Body of pancreas (tissue), 4 donors: ENCODE measurements around the gene RHEX. TPM values are rescaled to one million over a fixed set of nuclear protein-coding genes. Genes with fewer than 3 reads are reported as not detected.
A peak's percentile ranks its signal among the peaks of the same experiment; 100 is the strongest.

Source experiments
- ATAC-seq: fragments of 150-250 bp; one replicate; pipeline ENCODE4 v1.9.1; 2016
- DNase-seq, 4 donors: peaks; one replicate each; pipeline ENCODE4 v3.0.0-alpha.2; 2019
- H3K27ac ChIP-seq, 4 donors: fragments of 200-600 bp; sonication (generic); 1 replicate in 3 of 4; 2 replicates in 1 of 4; pipeline versions ENCODE4 v1.5.1 to v1.6.1; 2016 to 2019; ENCODE audit warnings: mild to moderate bottlenecking in 1 of 4, mixed read lengths in 1 of 4, moderate library complexity in 1 of 4
- H3K27me3 ChIP-seq, 2 donors: fragments of 200-600 bp; sonication (generic); one replicate each; pipeline ENCODE4 v1.6.0; 2016; ENCODE audit warnings: mild to moderate bottlenecking in 1 of 2
- H3K36me3 ChIP-seq, 2 donors: fragments of 200-600 bp; sonication (generic); replicated peaks in 1 of 2; 2 replicates each; pipeline ENCODE4 v1.5.1; 2016; ENCODE audit warnings: low read depth in 2 of 2; ENCODE audit not compliant: insufficient read depth in 1 of 2
- H3K4me1 ChIP-seq: fragments of 200-600 bp; sonication (generic); one replicate; pipeline ENCODE4 v1.6.0; 2016
- H3K4me3 ChIP-seq, 2 donors: fragments of 200-600 bp; sonication (generic); 1 replicate in 1 of 2; 2 replicates in 1 of 2; pipeline ENCODE4 v1.5.1; 2016 to 2019
- H3K9me3 ChIP-seq, 3 donors: fragments of 200-600 bp; sonication (generic); 1 replicate in 2 of 3; 2 replicates in 1 of 3; pipeline ENCODE4 v1.5.1; 2016
- CTCF ChIP-seq, 7 experiments: fragments of 450-650 bp in 4 of 7; fragments of 200-600 bp in 3 of 7; sonication (generic) in 3 of 7; IDR thresholded peaks; one replicate each; pipeline ENCODE4 v1.5.1; 2016 to 2019; ENCODE audit warnings: antibody characterized with exemption in 7 of 7
- POLR2A ChIP-seq, 3 donors: fragments of 450-650 bp; IDR thresholded peaks; one replicate each; pipeline ENCODE4 v1.6.1; 2016; ENCODE audit warnings: antibody characterized with exemption in 3 of 3, mild to moderate bottlenecking in 2 of 3
- WGBS, 2 donors: methylation state at CpG; one replicate each; pipeline ENCODE4 v1.1.5; 2017; 5-methylcytosine and 5-hydroxymethylcytosine counted together
- intact Hi-C: fragments of 100-400 bp; cut with DNase I; formaldehyde crosslinking; loops from one replicate; pipeline ENCODE4 v1.15.1; 2023
- total RNA-seq, 2 donors: library from RNA; depleted of rRNA; stranded (reverse); fragments of >200 nt; gene quantifications; one replicate each; pipeline ENCODE4 v1.1.0, GENCODE V29; 2016

The RHEX gene
- total RNA-seq, 2 donors from 2014 or later: 0.52 TPM; not detected in 1

- no peak for TF ChIP-seq CTCF (IDR thresholded peaks at IDR 0.05)
- no peak for TF ChIP-seq POLR2A (IDR thresholded peaks at IDR 0.05)
- Histone ChIP-seq H3K27ac (no peak overlapping the region), H3K4me1 (no peaks in the 10 kb centered on the region), H3K36me3 (no peaks in the 10 kb centered on the region), H3K27me3 (peaks cover 0 to 3% of the 10 kb centered on the region in 2 donors), H3K9me3 (no peaks in the 10 kb centered on the region), H3K4me3 (no peak overlapping the region)
- 47 to 57% methylated on average over 7 of the region's 7 CpGs for WGBS, 2 donors
- DNase-seq (no peak), ATAC-seq (no peak)
- intact Hi-C loops: no loop called here
These were observed 13.7 kb upstream of the RHEX start for GRCh38 chr1:206039046-206039973.

GRCh38 chr1:206040328-206040727, 12.6 kb upstream of the RHEX start:
- Histone ChIP-seq H3K4me1 (no peaks in the 10 kb centered on the region), H3K9me3 (no peaks in the 10 kb centered on the region), H3K27ac (no peak overlapping the region), H3K27me3 (peaks cover 0 to 3% of the 10 kb centered on the region in 2 donors), H3K4me3 (no peak overlapping the region), H3K36me3 (no peaks in the 10 kb centered on the region)
- intact Hi-C loops: no loop called here
- 62 to 66% methylated on average over 5 of the region's 5 CpGs for WGBS, 2 donors
- DNase-seq: no peak
- ATAC-seq: no peak
- TF ChIP-seq CTCF (IDR thresholded peaks at IDR 0.05) (no peak), POLR2A (IDR thresholded peaks at IDR 0.05) (no peak)

- no peak overlapping the region for H3K27ac ChIP-seq
- TF ChIP-seq POLR2A (IDR thresholded peaks at IDR 0.05): no peak
- TF ChIP-seq CTCF (IDR thresholded peaks at IDR 0.05): no peak
- no peaks in the 10 kb centered on the region for H3K9me3 ChIP-seq
- no peaks in the 10 kb centered on the region for H3K4me1 ChIP-seq
- H3K27me3 ChIP-seq: peaks cover 0 to 3% of the 10 kb centered on the region in 2 donors
- H3K36me3 ChIP-seq: no peaks in the 10 kb centered on the region
- WGBS, 2 donors: 35 to 40% methylated on average over 7 of the region's 7 CpGs
- intact Hi-C loops: no loop called here
- peak; percentile 59 for ATAC-seq
- DNase-seq: peak in 3 of 4 donors; percentile 14 to 27 (median 15)
- H3K4me3 ChIP-seq: no peak overlapping the region
These were observed 11.3 kb upstream of the RHEX start for GRCh38 chr1:206041640-206042039.

- H3K4me3 ChIP-seq: no peak overlapping the region
- intact Hi-C loops: no loop called here
- peak overlapping the region in 1 of 4 donors; percentile 77 for H3K27ac ChIP-seq
- DNase-seq (no peak), ATAC-seq (no peak)
- TF ChIP-seq CTCF (IDR thresholded peaks at IDR 0.05) (no peak), POLR2A (IDR thresholded peaks at IDR 0.05) (no peak)
- H3K4me1 ChIP-seq: peaks cover 20% of the 10 kb centered on the region
- WGBS, 2 donors: 73 to 75% methylated on average over 4 of the region's 4 CpGs
- H3K9me3 ChIP-seq: no peaks in the 10 kb centered on the region
- no peaks in the 10 kb centered on the region for H3K27me3 ChIP-seq
- no peaks in the 10 kb centered on the region for H3K36me3 ChIP-seq
These were observed 5.7 kb upstream of the RHEX start for GRCh38 chr1:206047271-206047670.
